ENCODE measurements around the gene POU6F2. TPM values are rescaled to one million over a fixed set of nuclear protein-coding genes. Genes with fewer than 3 reads are reported as not detected.

POU6F2 gene
- total RNA-seq, 1 donor from 2014 or later, result not detected

GRCh38 chr7:39181398-39181797 is 203.7 kb downstream of the POU6F2 start:
- no peaks in the 10 kb centered on the region for H3K36me3 ChIP-seq (ENCODE audit: control insufficient read depth, insufficient read depth, low read length)
- no peak for DNase-seq (ENCODE audit: low read depth)
- no peak overlapping the region for H3K4me3 ChIP-seq (ENCODE audit: low read depth, low read length)
- FAIRE-seq, result peak; percentile 43
- TF ChIP-seq CTCF (IDR thresholded peaks at IDR 0.05; ENCODE audit: insufficient read depth, low read length, severe bottlenecking), result no peak
- H3K27me3 ChIP-seq (ENCODE audit: control insufficient read depth, insufficient read depth, low read length), result no peaks in the 10 kb centered on the region

- no peak overlapping the region for H3K4me3 ChIP-seq (ENCODE audit: low read depth, low read length)
Measured at GRCh38 chr7:39183796-39184195, 206.1 kb downstream of the POU6F2 start.

GRCh38 chr7:39184391-39184790 is 206.7 kb downstream of the POU6F2 start:
- Histone ChIP-seq H3K27me3 (ENCODE audit: control insufficient read depth, insufficient read depth, low read length) (no peaks in the 10 kb centered on the region), H3K36me3 (ENCODE audit: control insufficient read depth, insufficient read depth, low read length) (no peaks in the 10 kb centered on the region), H3K4me3 (ENCODE audit: low read depth, low read length) (no peak overlapping the region)
- FAIRE-seq (no peak), DNase-seq (ENCODE audit: low read depth) (no peak)
- TF ChIP-seq CTCF (IDR thresholded peaks at IDR 0.05; ENCODE audit: insufficient read depth, low read length, severe bottlenecking), result no peak

More at GRCh38 chr7:39183796-39184195, 206.1 kb downstream of the POU6F2 start:
- FAIRE-seq (no peak), DNase-seq (ENCODE audit: low read depth) (no peak)
- TF ChIP-seq CTCF (IDR thresholded peaks at IDR 0.05; ENCODE audit: insufficient read depth, low read length, severe bottlenecking), result no peak
- Histone ChIP-seq H3K36me3 (ENCODE audit: control insufficient read depth, insufficient read depth, low read length) (no peaks in the 10 kb centered on the region), H3K27me3 (ENCODE audit: control insufficient read depth, insufficient read depth, low read length) (no peaks in the 10 kb centered on the region)

GRCh38 chr7:39186131-39186530 is 208.4 kb downstream of the POU6F2 start:
- Histone ChIP-seq H3K27me3 (ENCODE audit: control insufficient read depth, insufficient read depth, low read length) (no peaks in the 10 kb centered on the region), H3K4me3 (ENCODE audit: low read depth, low read length) (no peak overlapping the region), H3K36me3 (ENCODE audit: control insufficient read depth, insufficient read depth, low read length) (no peaks in the 10 kb centered on the region)
- FAIRE-seq (no peak), DNase-seq (ENCODE audit: low read depth) (no peak)
- no peak for TF ChIP-seq CTCF (IDR thresholded peaks at IDR 0.05; ENCODE audit: insufficient read depth, low read length, severe bottlenecking)

DNA sequence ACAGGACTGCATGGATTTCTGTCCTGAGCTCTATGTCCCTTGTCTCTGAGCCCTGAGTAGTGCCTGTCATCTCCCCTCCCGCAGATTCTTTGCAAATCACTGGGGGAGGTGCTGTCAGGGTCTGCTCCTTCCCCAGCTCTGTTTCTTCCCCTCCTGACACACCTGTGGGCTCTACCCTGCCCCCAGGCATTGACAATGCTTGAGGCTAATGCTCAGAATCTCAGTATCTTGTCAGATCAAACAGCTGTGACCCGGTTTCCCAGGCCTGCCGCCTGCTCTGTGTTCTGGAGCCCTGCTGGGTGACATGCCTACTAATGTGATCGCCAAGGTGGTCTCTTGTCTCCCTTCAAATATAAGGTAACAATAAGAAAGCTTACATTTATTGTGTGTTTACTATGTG is 209.0 kb downstream of the POU6F2 start:
- DNase-seq (ENCODE audit: low read depth), result no peak
- no peak overlapping the region for H3K4me3 ChIP-seq (ENCODE audit: low read depth, low read length)
- no peaks in the 10 kb centered on the region for H3K27me3 ChIP-seq (ENCODE audit: control insufficient read depth, insufficient read depth, low read length)
- H3K36me3 ChIP-seq (ENCODE audit: control insufficient read depth, insufficient read depth, low read length), result no peaks in the 10 kb centered on the region
- no peak for TF ChIP-seq CTCF (IDR thresholded peaks at IDR 0.05; ENCODE audit: insufficient read depth, low read length, severe bottlenecking)
- no peak for FAIRE-seq

DNA sequence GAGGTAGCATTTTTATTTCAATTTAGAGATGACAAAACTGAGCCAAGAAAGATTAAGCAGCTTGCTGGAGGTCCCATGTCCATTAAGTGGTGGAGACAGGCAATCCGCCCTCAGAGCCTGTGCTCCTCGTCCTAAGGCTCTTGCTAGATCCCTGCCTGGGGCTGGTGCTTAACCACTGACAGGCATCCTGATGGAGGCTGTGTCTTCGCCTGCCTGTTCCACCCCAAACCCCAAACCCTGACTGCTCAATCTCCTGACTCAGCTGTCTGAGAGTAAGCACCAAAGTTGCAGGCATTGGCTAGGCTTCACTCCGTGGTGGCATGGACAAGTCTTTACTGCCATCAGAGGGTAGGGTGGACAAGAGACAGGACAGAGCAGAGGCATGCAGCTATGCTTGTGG is 209.4 kb downstream of the POU6F2 start:
- no peaks in the 10 kb centered on the region for H3K36me3 ChIP-seq (ENCODE audit: control insufficient read depth, insufficient read depth, low read length)
- DNase-seq (ENCODE audit: low read depth) (no peak), FAIRE-seq (no peak)
- H3K4me3 ChIP-seq (ENCODE audit: low read depth, low read length), result no peak overlapping the region
- TF ChIP-seq CTCF (IDR thresholded peaks at IDR 0.05; ENCODE audit: insufficient read depth, low read length, severe bottlenecking), result no peak
- H3K27me3 ChIP-seq (ENCODE audit: control insufficient read depth, insufficient read depth, low read length), result no peaks in the 10 kb centered on the region

Measured in bronchial epithelial cell (primary cell).